Gastrocnemius medialis (tissue), 4 donors: ENCODE data around the gene CHKA. TPM values are rescaled to one million over a fixed set of nuclear protein-coding genes. Genes with fewer than 3 reads are reported as not detected.

Source experiments
- ATAC-seq, 2 donors: fragments of 150-250 bp; one replicate each; pipeline ENCODE4 v1.9.1; 2016
- DNase-seq, 2 donors: peaks; one replicate each; pipeline ENCODE4 v3.0.0-alpha.2; 2019
- H3K27ac ChIP-seq, 4 donors: fragments of 200-600 bp; sonication (generic); 1 replicate in 1 of 4; 2 replicates in 3 of 4; pipeline ENCODE4 v1.5.1; 2016 to 2018; ENCODE audit warnings: mild to moderate bottlenecking in 2 of 4, moderate library complexity in 1 of 4
- H3K27me3 ChIP-seq, 3 donors: fragments of 200-600 bp; sonication (generic) in 2 of 3; 1 replicate in 1 of 3; 2 replicates in 2 of 3; pipeline versions ENCODE4 v1.5.1 to v1.6.0; 2016 to 2019; ENCODE audit warnings: mild to moderate bottlenecking in 1 of 3, moderate library complexity in 1 of 3
- H3K36me3 ChIP-seq, 2 donors: fragments of 200-600 bp; sonication (generic) in 1 of 2; one replicate each; pipeline ENCODE4 v1.5.1; 2017 to 2018
- H3K4me1 ChIP-seq, 2 donors: fragments of 200-600 bp; sonication (generic) in 1 of 2; one replicate each; pipeline ENCODE4 v1.5.1; 2016 to 2017; ENCODE audit warnings: mild to moderate bottlenecking in 2 of 2
- H3K4me3 ChIP-seq, 4 donors: fragments of 200-600 bp; sonication (generic) in 3 of 4; 1 replicate in 1 of 4; 2 replicates in 3 of 4; pipeline ENCODE4 v1.5.1; 2016 to 2019; ENCODE audit warnings: mild to moderate bottlenecking in 2 of 4
- H3K9me3 ChIP-seq, 3 donors: fragments of 200-600 bp; sonication (generic) in 2 of 3; 1 replicate in 1 of 3; 2 replicates in 2 of 3; pipeline ENCODE4 v1.5.1; 2016 to 2019
- CTCF ChIP-seq, 5 experiments: fragments of 450-650 bp in 3 of 5; fragments of 200-600 bp in 2 of 5; sonication (generic) in 2 of 5; IDR thresholded peaks in 4 of 5; conservative IDR thresholded peaks in 1 of 5; 1 replicate in 4 of 5; 2 replicates in 1 of 5; pipeline ENCODE4 v1.5.1; 2016 to 2019; ENCODE audit warnings: antibody characterized with exemption in 5 of 5, mild to moderate bottlenecking in 3 of 5, moderate library complexity in 3 of 5
- POLR2A ChIP-seq, 2 donors: fragments of 450-650 bp; IDR thresholded peaks; one replicate each; pipeline ENCODE4 v1.6.1; 2017; ENCODE audit warnings: antibody characterized with exemption in 2 of 2, mild to moderate bottlenecking in 2 of 2, moderate library complexity in 2 of 2
- in situ Hi-C, 4 donors: fragments of 200-750 bp; cut with MboI; loops; one replicate each; pipeline versions ENCODE4 v1.15.0 to v1.8.0; 2017; ENCODE audit warnings: low sequenced_read_pairs in 4 of 4
- intact Hi-C: fragments of 100-400 bp; cut with DNase I; formaldehyde crosslinking; loops from one replicate; pipeline ENCODE4 v1.15.1; 2023; ENCODE audit warnings: low total_unique reads
- total RNA-seq, 4 donors: library from RNA; depleted of rRNA; stranded (reverse); fragments of >200 nt; gene quantifications; one replicate each; pipeline versions ENCODE4 v1.1.0 to v1.2.3, GENCODE V29; 2016

The CHKA gene
- total RNA-seq, 4 donors from 2014 or later = 7.3 to 20.9 (median 12.3) TPM

- H3K36me3 ChIP-seq = no peaks in the 10 kb centered on the region
- H3K27ac ChIP-seq = no peak overlapping the region
- no peaks in the 10 kb centered on the region for H3K27me3 ChIP-seq
- H3K9me3 ChIP-seq = no peaks in the 10 kb centered on the region
- DNase-seq = no peak
- intact Hi-C loops = no loop called here
- in situ Hi-C loops = no loop called here
- no peak for ATAC-seq
- no peak for TF ChIP-seq POLR2A (IDR thresholded peaks at IDR 0.05)
- no peak for TF ChIP-seq CTCF (IDR thresholded peaks at IDR 0.05 in 4 of 5, conservative IDR thresholded peaks at IDR 0.05 in 1 of 5)
- H3K4me3 ChIP-seq = no peak overlapping the region
- H3K4me1 ChIP-seq = peaks cover 7 to 18% of the 10 kb centered on the region in 2 donors
Measured at GRCh38 chr11:68012843-68013610, 108.2 kb downstream of the CHKA start.

GRCh38 chr11:68012044-68012842 lies 108.9 kb downstream of the CHKA start:
- DNase-seq = no peak
- Histone ChIP-seq H3K27ac (no peak overlapping the region), H3K4me3 (no peak overlapping the region), H3K4me1 (peaks cover 7 to 18% of the 10 kb centered on the region in 2 donors), H3K27me3 (no peaks in the 10 kb centered on the region), H3K9me3 (no peaks in the 10 kb centered on the region), H3K36me3 (no peaks in the 10 kb centered on the region)
- in situ Hi-C loops (no loop called here), intact Hi-C loops (no loop called here)
- no peak for ATAC-seq
- no peak for TF ChIP-seq POLR2A (IDR thresholded peaks at IDR 0.05)
- TF ChIP-seq CTCF (IDR thresholded peaks at IDR 0.05 in 4 of 5, conservative IDR thresholded peaks at IDR 0.05 in 1 of 5) = no peak

GRCh38 chr11:68011051-68011943 lies 109.9 kb downstream of the CHKA start:
- Histone ChIP-seq H3K36me3 (no peaks in the 10 kb centered on the region), H3K4me3 (peak overlapping the region in 2 of 4 donors; percentile 36 to 39), H3K27ac (peak overlapping the region; percentile 73 to 79 (median 76)), H3K27me3 (no peaks in the 10 kb centered on the region), H3K4me1 (peaks cover 7 to 18% of the 10 kb centered on the region in 2 donors), H3K9me3 (no peaks in the 10 kb centered on the region)
- DNase-seq = no peak
- intact Hi-C loops = loop anchor here (2.0 kb wide), 1 partner anchor 28 kb away; the partner anchor contains the start of gene TCIRG1
- TF ChIP-seq CTCF (IDR thresholded peaks at IDR 0.05 in 4 of 5, conservative IDR thresholded peaks at IDR 0.05 in 1 of 5) = no peak
- TF ChIP-seq POLR2A (IDR thresholded peaks at IDR 0.05) = no peak
- in situ Hi-C loops = no loop called here
- ATAC-seq = no peak
